Measurements from ENCODE around the gene LPAR5. TPM values are rescaled to one million over a fixed set of nuclear protein-coding genes. Genes with fewer than 3 reads are reported as not detected.
A peak's percentile ranks its signal among the peaks of the same experiment; 100 is the strongest.

The LPAR5 gene
- total RNA-seq, 3 donors from 2014 or later = 12.0 to 30.5 (median 22.7) TPM

GRCh38 chr12:6644903-6645302, 9.1 kb upstream of the LPAR5 start:
- ATAC-seq (peak; percentile 29), DNase-seq (peak; percentile 48 to 74 (median 68))
- Histone ChIP-seq H3K4me3 (no peak overlapping the region), H3K4me1 (ENCODE audit: low read depth) (peaks cover 6% of the 10 kb centered on the region), H3K9me3 (no peaks in the 10 kb centered on the region), H3K36me3 (ENCODE audit: low read depth) (no peaks in the 10 kb centered on the region)
- no peak for TF ChIP-seq CTCF (IDR thresholded peaks at IDR 0.05)
- intact Hi-C loops (cut with DNase I, micrococcal nuclease) = no loop called here

GRCh38 chr12:6644257-6644596, 8.5 kb upstream of the LPAR5 start:
- Histone ChIP-seq H3K36me3 (ENCODE audit: low read depth) (no peaks in the 10 kb centered on the region), H3K9me3 (no peaks in the 10 kb centered on the region), H3K4me3 (no peak overlapping the region), H3K4me1 (ENCODE audit: low read depth) (peaks cover 6% of the 10 kb centered on the region)
- ATAC-seq (peak; percentile 6), DNase-seq (peak in 2 of 3 donors; percentile 24 to 25)
- TF ChIP-seq CTCF (IDR thresholded peaks at IDR 0.05) = no peak
- intact Hi-C loops (cut with DNase I, micrococcal nuclease) = no loop called here

- DNase-seq (peak in 1 of 3 donors; percentile 21), ATAC-seq (peak; percentile 8)
- peaks cover 6% of the 10 kb centered on the region for H3K4me1 ChIP-seq (ENCODE audit: low read depth)
- no peak for TF ChIP-seq CTCF (IDR thresholded peaks at IDR 0.05)
- no peaks in the 10 kb centered on the region for H3K9me3 ChIP-seq
- no peaks in the 10 kb centered on the region for H3K36me3 ChIP-seq (ENCODE audit: low read depth)
- intact Hi-C loops (cut with DNase I, micrococcal nuclease) = no loop called here
- H3K4me3 ChIP-seq = no peak overlapping the region
Observed at GRCh38 chr12:6643569-6644256, 8.0 kb upstream of the LPAR5 start.

GRCh38 chr12:6641131-6641530, 5.4 kb upstream of the LPAR5 start:
- Histone ChIP-seq H3K4me3 (no peak overlapping the region), H3K36me3 (ENCODE audit: low read depth) (no peaks in the 10 kb centered on the region), H3K9me3 (no peaks in the 10 kb centered on the region), H3K4me1 (ENCODE audit: low read depth) (no peaks in the 10 kb centered on the region)
- TF ChIP-seq CTCF (IDR thresholded peaks at IDR 0.05) = no peak
- no peak for ATAC-seq
- intact Hi-C loops (cut with DNase I, micrococcal nuclease) = no loop called here
- DNase-seq = peak in 2 of 3 donors; percentile 6 to 9

- Histone ChIP-seq H3K4me3 (no peak overlapping the region), H3K9me3 (no peaks in the 10 kb centered on the region), H3K36me3 (ENCODE audit: low read depth) (no peaks in the 10 kb centered on the region), H3K4me1 (ENCODE audit: low read depth) (no peaks in the 10 kb centered on the region)
- ATAC-seq (no peak), DNase-seq (no peak)
- intact Hi-C loops (cut with DNase I, micrococcal nuclease) = no loop called here
- no peak for TF ChIP-seq CTCF (IDR thresholded peaks at IDR 0.05)
Observed at GRCh38 chr12:6640497-6640896, 4.7 kb upstream of the LPAR5 start.

Measured in mucosa of descending colon (tissue), 3 donors.